BLaER1 treated with 17β-estradiol and CSF1 and Interleukin-3, amounts not matched to agents 10 nM and 100 nM (cell line): ENCODE data around the gene NPLOC4.
"Not testable (repeated sequence)": the region's sequence is repeated elsewhere in the genome, so short reads cannot be mapped to it uniquely, and the experiment has no call there.

ENCODE experiments used
- H3K27ac ChIP-seq, 11 experiments: shearing (Covaris generic); formaldehyde crosslinking; 2 replicates each; pipeline ENCODE4 v1.8.1; 2022
- H3K27me3 ChIP-seq, 11 experiments: shearing (Covaris generic); formaldehyde crosslinking; 2 replicates each; pipeline ENCODE4 v1.8.1; 2022
- H3K36me3 ChIP-seq, 11 experiments: shearing (Covaris generic); formaldehyde crosslinking; 2 replicates each; pipeline ENCODE4 v1.8.1; 2022
- H3K4me1 ChIP-seq, 10 experiments: shearing (Covaris generic); formaldehyde crosslinking; 2 replicates each; pipeline ENCODE4 v1.8.1; 2022
- H3K4me2 ChIP-seq, 11 experiments: shearing (Covaris generic); formaldehyde crosslinking; 2 replicates each; pipeline ENCODE4 v1.8.1; 2022
- H3K4me3 ChIP-seq, 10 experiments: shearing (Covaris generic); formaldehyde crosslinking; 2 replicates each; pipeline ENCODE4 v1.8.1; 2022
- H3K9ac ChIP-seq, 11 experiments: shearing (Covaris generic); formaldehyde crosslinking; 2 replicates each; pipeline ENCODE4 v1.8.1; 2022
- H3K9me3 ChIP-seq, 11 experiments: shearing (Covaris generic); formaldehyde crosslinking; replicated peaks in 1 of 11; 2 replicates each; pipeline ENCODE4 v1.8.1; 2022
- H4K20me1 ChIP-seq, 11 experiments: shearing (Covaris generic); formaldehyde crosslinking; 2 replicates each; pipeline ENCODE4 v1.8.1; 2022
- Cebpa-rat ChIP-seq, 11 experiments: shearing (Covaris generic); IDR thresholded peaks; 2 replicates each; pipeline ENCODE4 v1.8.1; 2022

The NPLOC4 gene

GRCh38 chr17:81593105-81593871, 43.6 kb downstream of the NPLOC4 start:
- Histone ChIP-seq H3K4me1 (peaks cover 11 to 18% (median 15%) of the 10 kb centered on the region in 10 experiments), H3K4me3 (no peak overlapping the region), H3K36me3 (peaks cover 90 to 99% (median 94%) of the 10 kb centered on the region in 11 experiments), H3K4me2 (no peak overlapping the region), H3K9me3 (no peaks in the 10 kb centered on the region), H3K9ac (peak overlapping the region in 1 of 11 experiments; percentile 5; a peak in 2 of 22 replicates), H3K27ac (0 out of 22 replicates have a peak overlapping the region, but pooled peaks of 1 of the 11 experiments have one; percentile 26), H4K20me1 (peaks cover 0 to 88% (median 45%) of the 10 kb centered on the region in 11 experiments; a peak in 19 of 22 replicates), H3K27me3 (no peaks in the 10 kb centered on the region)
- TF ChIP-seq Cebpa-rat (IDR thresholded peaks at IDR 0.05) = no peak

- Histone ChIP-seq H3K36me3 (peaks cover 98 to 100% (median 100%) of the 10 kb centered on the region in 11 experiments), H3K4me1 (peaks cover 0 to 5% (median 1%) of the 10 kb centered on the region in 10 experiments; a peak in 13 of 20 replicates), H3K9me3 (no peaks in the 10 kb centered on the region), H3K4me3 (no peak overlapping the region), H3K4me2 (no peak overlapping the region), H3K27ac (no peak overlapping the region), H3K27me3 (no peaks in the 10 kb centered on the region), H3K9ac (no peak overlapping the region), H4K20me1 (peaks cover 0 to 83% (median 40%) of the 10 kb centered on the region in 11 experiments; a peak in 19 of 22 replicates)
- no peak for TF ChIP-seq Cebpa-rat (IDR thresholded peaks at IDR 0.05)
Observed at GRCh38 chr17:81591971-81592370, 44.9 kb downstream of the NPLOC4 start.

GRCh38 chr17:81590121-81590520, 46.8 kb downstream of the NPLOC4 start:
- Histone ChIP-seq H3K4me3 (no peak overlapping the region), H3K27me3 (no peaks in the 10 kb centered on the region), H4K20me1 (peaks cover 0 to 85% (median 46%) of the 10 kb centered on the region in 11 experiments; a peak in 20 of 22 replicates), H3K36me3 (peaks cover 98 to 100% (median 100%) of the 10 kb centered on the region in 11 experiments), H3K4me1 (no peaks in the 10 kb centered on the region), H3K9me3 (no peaks in the 10 kb centered on the region), H3K27ac (no peak overlapping the region), H3K9ac (no peak overlapping the region), H3K4me2 (no peak overlapping the region)
- no peak for TF ChIP-seq Cebpa-rat (IDR thresholded peaks at IDR 0.05)

- H3K4me1 ChIP-seq = no peaks in the 10 kb centered on the region
- no peak overlapping the region for H3K4me2 ChIP-seq
- no peak overlapping the region for H3K9ac ChIP-seq
- H3K36me3 ChIP-seq = peaks cover 98 to 100% (median 100%) of the 10 kb centered on the region in 11 experiments
- peaks cover 0 to 81% (median 46%) of the 10 kb centered on the region in 11 experiments; a peak in 20 of 22 replicates for H4K20me1 ChIP-seq
- no peaks in the 10 kb centered on the region for H3K27me3 ChIP-seq
- H3K27ac ChIP-seq = no peak overlapping the region
- H3K9me3 ChIP-seq = no peaks in the 10 kb centered on the region
- H3K4me3 ChIP-seq = no peak overlapping the region
- TF ChIP-seq Cebpa-rat (IDR thresholded peaks at IDR 0.05) = no peak
Observed at GRCh38 chr17:81589612-81590011, 47.3 kb downstream of the NPLOC4 start.

- TF ChIP-seq Cebpa-rat (IDR thresholded peaks at IDR 0.05) = no peak
- H4K20me1 ChIP-seq = peaks cover 0 to 82% (median 56%) of the 10 kb centered on the region in 11 experiments; a peak in 20 of 22 replicates
- no peaks in the 10 kb centered on the region for H3K27me3 ChIP-seq
- H3K27ac ChIP-seq = no peak overlapping the region
- no peaks in the 10 kb centered on the region for H3K9me3 ChIP-seq
- peaks cover 99 to 100% (median 100%) of the 10 kb centered on the region in 11 experiments for H3K36me3 ChIP-seq
- no peak overlapping the region for H3K4me3 ChIP-seq
- H3K9ac ChIP-seq = no peak overlapping the region
- no peaks in the 10 kb centered on the region for H3K4me1 ChIP-seq
- H3K4me2 ChIP-seq = no peak overlapping the region
Observed at GRCh38 chr17:81586096-81586495, 50.8 kb downstream of the NPLOC4 start.

- H3K4me1 ChIP-seq = not testable (repeated sequence)
Observed at GRCh38 chr17:81584771-81585170, 52.1 kb downstream of the NPLOC4 start.

GRCh38 chr17:81583589-81584342, 53.1 kb downstream of the NPLOC4 start:
- Histone ChIP-seq H3K27ac (no peak overlapping the region), H3K4me3 (no peak overlapping the region), H3K4me2 (no peak overlapping the region), H3K9me3 (no peaks in the 10 kb centered on the region), H3K36me3 (peaks cover 98 to 100% (median 100%) of the 10 kb centered on the region in 11 experiments), H3K9ac (no peak overlapping the region), H4K20me1 (peaks cover 17 to 82% (median 60%) of the 10 kb centered on the region in 11 experiments; a peak in 21 of 22 replicates), H3K27me3 (no peaks in the 10 kb centered on the region), H3K4me1 (no peaks in the 10 kb centered on the region)
- TF ChIP-seq Cebpa-rat (IDR thresholded peaks at IDR 0.05) = no peak

More at GRCh38 chr17:81584771-81585170, 52.1 kb downstream of the NPLOC4 start:
- peaks cover 98 to 100% (median 100%) of the 10 kb centered on the region in 11 experiments for H3K36me3 ChIP-seq
- not testable (repeated sequence) for H3K9me3 ChIP-seq, H3K4me3 ChIP-seq, H3K4me2 ChIP-seq, H3K9ac ChIP-seq, H3K27me3 ChIP-seq, H3K27ac ChIP-seq
- H4K20me1 ChIP-seq = peaks cover 12 to 82% (median 55%) of the 10 kb centered on the region in 11 experiments; a peak in 21 of 22 replicates

GRCh38 chr17:81582749-81583148, 54.2 kb downstream of the NPLOC4 start:
- H4K20me1 ChIP-seq = peaks cover 22 to 85% (median 70%) of the 10 kb centered on the region in 11 experiments; a peak in 21 of 22 replicates
- peak overlapping the region in 1 of 11 experiments; percentile 1; a peak in 1 of 22 replicates for H3K9ac ChIP-seq
- no peak overlapping the region for H3K4me3 ChIP-seq
- no peak overlapping the region for H3K4me2 ChIP-seq
- H3K4me1 ChIP-seq = no peaks in the 10 kb centered on the region; a peak in 1 of 20 replicates
- H3K27ac ChIP-seq = no peak overlapping the region
- no peak for TF ChIP-seq Cebpa-rat (IDR thresholded peaks at IDR 0.05)
- H3K36me3 ChIP-seq = peaks cover 98 to 100% (median 100%) of the 10 kb centered on the region in 11 experiments
- H3K9me3 ChIP-seq = no peaks in the 10 kb centered on the region
- H3K27me3 ChIP-seq = no peaks in the 10 kb centered on the region

GRCh38 chr17:81582341-81582740, 54.6 kb downstream of the NPLOC4 start:
- Histone ChIP-seq H3K9me3 (no peaks in the 10 kb centered on the region), H4K20me1 (peaks cover 26 to 89% (median 74%) of the 10 kb centered on the region in 11 experiments; a peak in 21 of 22 replicates), H3K4me3 (no peak overlapping the region), H3K27ac (no peak overlapping the region), H3K36me3 (peaks cover 98 to 100% (median 100%) of the 10 kb centered on the region in 11 experiments), H3K27me3 (no peaks in the 10 kb centered on the region), H3K4me2 (no peak overlapping the region), H3K4me1 (no peaks in the 10 kb centered on the region; a peak in 1 of 20 replicates), H3K9ac (peak overlapping the region in 1 of 11 experiments; percentile 1; a peak in 1 of 22 replicates)
- no peak for TF ChIP-seq Cebpa-rat (IDR thresholded peaks at IDR 0.05)
